Upper lobe of right lung (tissue), 1 donor: ENCODE results near the gene OTP. TPM values are rescaled to one million over a fixed set of nuclear protein-coding genes. Genes with fewer than 3 reads are reported as not detected.
A peak's percentile ranks its signal among the peaks of the same experiment; 100 is the strongest.

Experiments used
- ATAC-seq: fragments of 200-7000 bp; cut with Tn5 transposase; one replicate; pipeline ENCODE4 v1.9.1; 2020; ENCODE audit warnings: mild to moderate bottlenecking, moderate library complexity
- DNase-seq: peaks from one replicate; pipeline ENCODE4 v3.0.0-alpha.2; 2020
- H3K27ac ChIP-seq: fragments of 200-600 bp; one replicate; pipeline ENCODE4 v1.8.0; 2022
- H3K27me3 ChIP-seq: fragments of 200-600 bp; one replicate; pipeline ENCODE4 v1.8.0; 2022; ENCODE audit warnings: mild to moderate bottlenecking
- H3K36me3 ChIP-seq: fragments of 200-600 bp; one replicate; pipeline ENCODE4 v1.8.0; 2022
- H3K4me1 ChIP-seq: fragments of 200-600 bp; one replicate; pipeline ENCODE4 v1.8.0; 2022
- H3K4me3 ChIP-seq: fragments of 200-600 bp; one replicate; pipeline ENCODE4 v1.8.0; 2022; ENCODE audit warnings: mild to moderate bottlenecking
- H3K9me3 ChIP-seq: fragments of 200-600 bp; one replicate; pipeline ENCODE4 v1.8.0; 2022
- intact Hi-C: fragments of 100-400 bp; cut with DNase I; formaldehyde crosslinking; loops from one replicate; pipeline ENCODE4 v1.11.0; 2022
- total RNA-seq: library from RNA; stranded (reverse); fragmentation: NEBNext Ultra II Directional; extraction: Animal tissue kit (Norgen Biotek cat#: 25700); gene quantifications from one replicate; pipeline ENCODE4 v1.2.1, GENCODE V29; 2021
- TF ChIP-seq, protein P1 (sequence below): fragments of 200-600 bp; IDR thresholded peaks from one replicate; pipeline ENCODE4 v1.8.0; 2022; ENCODE audit warnings: antibody characterized with exemption
- donor health status: DM: no; HTN: yes; CAD: no; lungs with severe emphysema.

Gene OTP
- total RNA-seq, 1 donor from 2014 or later: not detected

DNA sequence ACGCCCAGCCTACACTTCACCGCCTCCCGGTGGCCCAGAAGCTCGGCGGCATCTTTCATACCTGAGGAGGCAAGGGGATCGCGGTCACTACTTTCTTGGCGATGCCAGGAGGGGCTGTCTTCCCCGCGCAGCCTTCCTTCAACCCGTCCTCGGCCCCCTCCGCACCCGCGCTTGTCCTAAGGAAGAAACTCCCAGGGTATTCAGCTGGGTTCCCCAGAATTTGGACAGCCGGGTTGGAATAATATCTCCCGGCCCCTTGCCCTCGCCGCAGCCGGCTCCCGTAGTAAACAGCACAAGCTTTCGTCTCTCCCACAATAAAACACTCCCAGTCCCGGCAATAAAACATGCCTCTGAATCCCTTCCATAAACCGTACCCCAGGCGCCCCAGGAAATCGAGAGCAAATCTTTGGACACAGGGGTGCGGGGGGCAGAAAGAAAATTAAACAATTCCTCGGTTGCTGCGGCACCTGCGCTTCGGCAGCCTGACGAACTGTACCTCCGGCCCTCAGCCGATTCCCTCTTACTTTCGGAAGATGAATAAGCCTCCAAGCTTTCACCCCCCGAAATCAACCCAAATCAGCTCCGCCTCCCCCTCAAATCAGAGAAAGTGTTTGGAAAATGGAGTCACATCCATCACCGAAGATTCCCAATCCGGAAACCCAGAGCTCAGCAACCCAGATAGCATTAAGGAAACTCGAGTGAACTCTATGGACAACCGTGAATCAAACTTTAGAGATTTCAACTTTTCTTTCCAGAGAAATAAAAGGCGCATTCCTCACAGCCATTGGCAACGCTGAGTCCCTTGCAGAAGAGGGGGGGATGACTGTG is 1.1 kb downstream of the OTP start:
- Histone ChIP-seq H3K36me3 (no peaks in the 10 kb centered on the region), H3K27ac (no peak overlapping the region), H3K4me1 (peaks cover 8% of the 10 kb centered on the region), H3K27me3 (peaks cover 100% of the 10 kb centered on the region), H3K4me3 (no peak overlapping the region), H3K9me3 (no peaks in the 10 kb centered on the region)
- TF ChIP-seq, protein P1, sequence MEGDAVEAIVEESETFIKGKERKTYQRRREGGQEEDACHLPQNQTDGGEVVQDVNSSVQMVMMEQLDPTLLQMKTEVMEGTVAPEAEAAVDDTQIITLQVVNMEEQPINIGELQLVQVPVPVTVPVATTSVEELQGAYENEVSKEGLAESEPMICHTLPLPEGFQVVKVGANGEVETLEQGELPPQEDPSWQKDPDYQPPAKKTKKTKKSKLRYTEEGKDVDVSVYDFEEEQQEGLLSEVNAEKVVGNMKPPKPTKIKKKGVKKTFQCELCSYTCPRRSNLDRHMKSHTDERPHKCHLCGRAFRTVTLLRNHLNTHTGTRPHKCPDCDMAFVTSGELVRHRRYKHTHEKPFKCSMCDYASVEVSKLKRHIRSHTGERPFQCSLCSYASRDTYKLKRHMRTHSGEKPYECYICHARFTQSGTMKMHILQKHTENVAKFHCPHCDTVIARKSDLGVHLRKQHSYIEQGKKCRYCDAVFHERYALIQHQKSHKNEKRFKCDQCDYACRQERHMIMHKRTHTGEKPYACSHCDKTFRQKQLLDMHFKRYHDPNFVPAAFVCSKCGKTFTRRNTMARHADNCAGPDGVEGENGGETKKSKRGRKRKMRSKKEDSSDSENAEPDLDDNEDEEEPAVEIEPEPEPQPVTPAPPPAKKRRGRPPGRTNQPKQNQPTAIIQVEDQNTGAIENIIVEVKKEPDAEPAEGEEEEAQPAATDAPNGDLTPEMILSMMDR: no peak
- DNase-seq: no peak
- intact Hi-C loops: no loop called here
- ATAC-seq: no peak

DNA sequence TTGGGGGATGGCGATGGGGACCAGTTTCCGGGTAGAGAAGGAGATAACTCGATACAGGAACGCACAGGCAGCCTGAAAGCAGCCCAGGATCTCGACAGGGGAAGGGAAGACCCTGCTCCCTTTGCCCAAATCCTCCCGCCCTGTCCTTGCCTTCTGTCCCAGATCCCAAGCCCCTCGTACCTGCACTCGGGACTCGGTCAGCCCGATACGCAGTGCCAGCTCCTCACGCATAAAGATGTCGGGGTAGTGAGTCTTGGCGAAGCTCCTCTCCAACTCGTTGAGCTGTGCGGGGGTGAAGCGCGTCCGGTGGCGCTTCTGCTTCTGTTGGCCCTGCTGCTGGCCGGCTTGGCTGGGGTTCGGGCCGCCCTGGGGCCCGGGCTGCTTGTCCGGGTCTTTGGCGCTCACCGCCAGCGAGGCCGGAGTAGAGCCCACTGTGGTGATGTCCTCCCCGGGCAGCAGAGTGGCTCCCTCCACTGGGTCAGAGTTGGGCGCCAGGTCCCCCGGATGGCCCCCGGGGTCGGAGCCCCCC is 1.8 kb downstream of the OTP start:
- DNase-seq (no peak), ATAC-seq (peak; percentile 33)
- Histone ChIP-seq H3K4me1 (peaks cover 8% of the 10 kb centered on the region), H3K27me3 (peaks cover 100% of the 10 kb centered on the region), H3K27ac (no peak overlapping the region), H3K9me3 (no peaks in the 10 kb centered on the region), H3K4me3 (no peak overlapping the region), H3K36me3 (no peaks in the 10 kb centered on the region)
- TF ChIP-seq, protein P1: no peak
- intact Hi-C loops: no loop called here

DNA sequence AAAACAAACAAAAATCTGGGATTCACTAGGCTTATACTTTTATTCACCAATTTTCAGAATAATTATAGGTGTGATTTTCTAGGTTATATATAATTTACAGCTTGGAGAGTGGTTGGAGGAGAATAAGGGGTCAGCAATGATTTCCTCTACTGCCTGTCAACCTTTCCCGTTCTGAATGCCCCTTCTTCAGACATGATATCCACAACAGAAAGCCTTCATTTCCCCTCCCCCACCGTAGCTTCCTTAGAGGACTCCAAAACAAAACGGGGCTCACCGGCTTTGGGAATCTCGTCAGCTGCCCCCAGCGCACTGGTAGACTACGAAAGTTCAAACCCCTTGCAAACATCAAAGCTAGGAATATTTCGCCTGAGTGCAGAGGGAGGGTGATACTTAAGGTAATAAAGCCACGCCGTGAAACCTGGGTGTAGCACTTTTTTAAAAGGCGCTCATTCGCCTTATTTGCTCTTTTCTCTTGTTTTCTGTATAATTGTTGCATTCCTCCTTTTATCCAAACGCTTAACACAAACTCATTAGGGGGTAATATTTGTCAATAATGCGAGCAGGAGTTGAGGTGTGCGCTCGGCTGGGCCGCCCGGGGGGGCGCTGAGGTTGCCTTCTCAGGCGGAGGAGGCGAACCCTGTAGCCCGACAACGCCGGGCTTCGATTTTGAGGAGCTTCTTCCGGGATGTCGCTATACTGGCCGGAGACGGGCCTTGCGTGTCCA is 2.4 kb downstream of the OTP start:
- Histone ChIP-seq H3K4me3 (no peak overlapping the region), H3K36me3 (no peaks in the 10 kb centered on the region), H3K9me3 (no peaks in the 10 kb centered on the region), H3K27ac (no peak overlapping the region), H3K27me3 (peaks cover 100% of the 10 kb centered on the region), H3K4me1 (peaks cover 11% of the 10 kb centered on the region)
- DNase-seq (no peak), ATAC-seq (no peak)
- TF ChIP-seq, protein P1: no peak
- intact Hi-C loops: no loop called here

DNA sequence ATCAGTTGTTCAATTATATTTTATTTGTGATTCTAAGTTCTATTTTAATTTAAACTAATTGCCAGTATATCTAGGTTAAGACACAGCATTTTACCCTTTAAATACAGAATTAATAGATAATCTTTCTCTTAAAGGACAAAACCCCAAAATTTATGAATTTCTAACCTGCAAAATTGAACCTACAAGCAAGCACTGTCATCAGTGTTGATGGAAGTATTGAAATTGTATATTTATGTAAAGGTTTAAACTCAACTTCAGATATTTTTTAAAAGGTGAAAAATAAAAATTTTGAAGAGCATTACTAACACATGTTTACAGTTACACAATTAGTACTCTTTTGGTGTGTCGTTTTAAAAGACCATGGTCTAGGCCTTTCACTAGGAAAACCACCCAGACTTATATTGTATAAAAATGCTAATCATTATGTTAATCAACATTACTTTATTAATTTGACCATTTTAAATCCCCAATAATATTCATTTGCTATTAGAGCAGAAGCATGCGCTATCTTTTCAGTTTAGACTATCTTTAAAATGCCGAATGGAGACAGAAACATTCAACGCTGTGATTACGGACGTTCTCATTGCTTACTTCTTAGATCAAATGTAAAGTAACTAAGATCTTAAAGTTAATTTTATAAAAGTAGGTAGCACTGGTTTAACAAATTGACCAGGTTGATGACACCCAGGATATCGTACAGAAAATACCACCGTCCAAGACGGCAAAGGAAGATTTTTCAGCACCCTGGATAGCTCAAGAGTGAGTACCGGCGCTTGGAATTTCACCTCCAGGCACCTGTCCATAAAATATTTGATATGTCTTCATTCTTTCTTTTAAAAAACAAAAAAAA is 3.2 kb downstream of the OTP start:
- Histone ChIP-seq H3K36me3 (no peaks in the 10 kb centered on the region), H3K27ac (no peak overlapping the region), H3K4me3 (no peak overlapping the region), H3K9me3 (no peaks in the 10 kb centered on the region), H3K27me3 (peaks cover 100% of the 10 kb centered on the region), H3K4me1 (peaks cover 19% of the 10 kb centered on the region)
- DNase-seq (no peak), ATAC-seq (no peak)
- TF ChIP-seq, protein P1: no peak
- intact Hi-C loops: no loop called here

DNA sequence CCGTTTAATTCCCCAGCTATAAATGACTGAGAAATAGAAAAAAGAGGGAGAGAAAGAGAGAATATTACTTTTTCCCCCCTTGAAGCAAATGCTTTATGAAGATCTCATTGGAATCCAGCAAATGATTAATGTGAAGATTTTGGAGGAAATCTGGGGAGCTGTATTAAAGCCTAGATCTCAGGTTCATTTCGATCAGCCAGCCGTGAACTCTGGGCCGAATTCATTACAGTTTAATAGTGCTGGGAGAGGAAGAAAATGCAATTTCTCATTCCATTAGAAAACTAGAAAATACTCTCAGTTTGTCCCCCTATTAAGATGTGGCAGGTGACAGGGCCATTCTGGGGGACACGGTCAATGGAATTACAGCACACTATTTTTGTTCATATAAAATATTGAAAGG is 4.8 kb downstream of the OTP start:
- DNase-seq (no peak), ATAC-seq (no peak)
- peaks cover 21% of the 10 kb centered on the region for H3K4me1 ChIP-seq
- intact Hi-C loops: no loop called here
- H3K9me3 ChIP-seq: no peaks in the 10 kb centered on the region
- no peak overlapping the region for H3K4me3 ChIP-seq
- H3K27me3 ChIP-seq: peaks cover 97% of the 10 kb centered on the region
- TF ChIP-seq, protein P1: no peak
- H3K27ac ChIP-seq: no peak overlapping the region
- H3K36me3 ChIP-seq: no peaks in the 10 kb centered on the region
